Epidermal melanocyte (primary cell): ENCODE measurements around the gene SKP1.
"Not testable (repeated sequence)": the region's sequence is repeated elsewhere in the genome, so short reads cannot be mapped to it uniquely, and the experiment has no call there.

ENCODE experiments used
- DNase-seq: peaks from one replicate; pipeline ENCODE4 v3.0.0; 2011; ENCODE audit warnings: low spot score; ENCODE audit not compliant: insufficient read length

Gene SKP1

DNA sequence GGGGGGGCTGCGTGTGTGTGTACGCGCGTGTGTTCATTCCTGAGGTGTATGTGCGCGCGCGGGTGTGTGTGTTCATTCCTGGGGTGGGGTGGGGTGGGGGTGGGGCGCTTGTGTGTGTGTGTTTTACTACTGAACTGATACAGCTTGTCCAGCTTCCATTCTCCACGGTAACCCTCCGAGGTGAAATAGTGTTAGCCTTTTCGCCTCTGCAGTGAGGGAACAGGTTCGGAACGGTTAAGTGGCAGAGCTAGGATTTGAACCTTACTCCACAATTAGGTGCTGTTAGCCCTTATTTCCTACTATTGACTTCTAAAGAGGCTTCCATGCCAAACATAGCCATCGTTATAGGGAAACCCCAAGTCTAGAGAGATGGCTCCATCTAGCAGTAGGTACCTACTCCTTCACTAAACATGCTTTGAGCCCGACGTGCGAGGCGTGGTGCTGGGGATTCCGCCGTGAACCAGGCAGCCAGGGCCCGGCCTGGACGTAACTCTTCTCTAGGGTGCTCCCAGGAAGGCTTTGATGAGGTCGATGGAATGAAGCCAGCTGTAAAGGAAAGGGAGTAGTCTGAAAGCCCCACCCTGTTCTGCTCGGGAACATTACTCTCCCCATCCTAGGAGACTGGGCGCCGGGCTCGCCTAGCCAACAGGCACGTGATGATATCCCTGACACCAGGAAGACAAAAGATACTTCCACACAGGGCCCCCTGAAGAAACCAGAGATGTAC lies 782 bp upstream of the SKP1 start:
- DNase-seq, result no peak

DNA sequence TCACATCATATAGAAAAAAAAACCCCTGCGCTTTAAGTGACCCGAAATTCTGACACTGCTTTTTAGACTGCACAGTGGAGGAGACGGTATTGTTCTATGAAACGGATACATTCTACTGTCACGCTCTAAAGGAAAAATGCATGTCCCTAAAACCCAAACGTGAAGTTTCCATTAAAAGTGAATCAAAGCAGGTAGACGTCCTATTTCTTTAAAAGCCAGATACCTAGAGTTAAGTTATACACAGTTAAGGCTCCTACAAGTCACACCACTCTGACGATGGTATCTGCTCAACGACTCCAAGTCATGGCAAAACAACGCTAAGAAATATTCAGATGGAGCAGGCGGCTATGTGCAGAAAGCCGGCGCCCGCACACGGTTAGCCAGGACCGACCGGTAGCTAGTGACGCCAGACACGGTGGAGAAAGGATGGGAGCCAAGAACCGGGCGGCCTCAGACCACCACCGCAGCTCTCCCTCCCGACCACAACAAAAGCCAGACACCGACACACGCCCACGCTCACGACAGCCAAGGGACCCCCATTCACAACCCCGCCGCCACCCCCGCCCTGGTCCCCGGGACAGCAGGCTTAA lies 734 bp downstream of the SKP1 start:
- no peak for DNase-seq

DNA sequence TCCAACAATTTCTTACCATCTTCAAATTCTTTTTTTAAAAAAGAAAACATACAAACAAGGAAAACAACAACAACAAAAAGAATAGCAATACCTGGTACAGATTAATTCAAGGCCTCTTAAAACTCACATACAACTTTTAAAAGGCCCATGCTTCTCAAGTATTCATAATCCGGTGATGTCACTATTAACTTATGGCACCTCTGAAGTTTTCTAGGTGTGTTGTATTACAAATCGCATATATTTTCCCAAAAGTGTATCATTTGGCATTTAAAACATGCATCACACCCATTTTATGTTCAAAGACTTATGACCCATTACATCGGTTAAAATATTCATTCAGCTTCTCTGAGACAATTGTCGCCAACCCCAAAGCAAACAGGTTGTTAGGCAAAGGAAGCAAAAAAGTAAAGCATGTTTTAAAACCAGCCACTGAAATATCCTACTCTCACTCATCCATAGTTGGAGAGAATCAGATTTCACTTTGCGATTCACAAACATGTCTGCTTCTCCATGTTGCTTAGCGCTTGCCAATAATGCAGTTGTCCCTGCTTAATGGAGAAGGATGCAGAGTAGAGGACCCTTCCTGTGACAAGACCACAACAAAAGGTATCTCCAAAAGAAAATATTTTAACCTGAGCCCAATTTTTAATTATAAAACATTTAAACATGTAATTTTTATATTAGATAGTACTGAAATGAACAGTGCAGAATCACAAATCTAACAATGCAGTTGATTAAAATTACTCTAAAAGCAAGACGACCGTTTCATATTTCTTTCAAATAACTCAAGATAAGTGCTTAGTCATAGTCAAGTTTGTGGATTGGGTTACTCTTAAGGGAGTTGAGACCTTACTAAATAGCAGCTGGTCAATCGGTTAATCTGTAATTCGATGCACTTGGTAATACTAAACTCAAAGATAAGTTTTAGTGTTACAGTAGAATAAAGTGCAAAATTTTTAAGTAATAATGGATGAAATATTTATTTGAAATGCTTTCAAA lies 1.6 kb downstream of the SKP1 start:
- no peak for DNase-seq

DNA sequence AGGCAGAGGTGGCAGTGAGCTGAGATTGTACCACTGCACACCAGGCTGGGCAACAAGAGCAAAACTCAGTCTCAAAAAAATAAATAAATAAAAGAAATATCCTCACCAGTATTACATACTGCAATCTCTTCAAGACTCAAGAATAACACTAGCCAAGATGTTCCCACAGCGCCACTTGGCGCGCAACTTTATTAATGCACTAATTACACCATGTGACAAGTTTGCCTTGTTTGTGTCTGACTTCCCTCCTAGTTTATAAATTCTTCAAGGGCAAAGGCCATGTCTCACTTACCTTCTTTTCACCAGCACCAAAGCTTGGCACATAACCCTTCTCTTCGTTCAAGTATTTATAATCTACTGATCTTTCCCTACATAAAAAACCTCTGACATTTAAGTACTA lies 4.8 kb downstream of the SKP1 start:
- DNase-seq, result no peak

DNA sequence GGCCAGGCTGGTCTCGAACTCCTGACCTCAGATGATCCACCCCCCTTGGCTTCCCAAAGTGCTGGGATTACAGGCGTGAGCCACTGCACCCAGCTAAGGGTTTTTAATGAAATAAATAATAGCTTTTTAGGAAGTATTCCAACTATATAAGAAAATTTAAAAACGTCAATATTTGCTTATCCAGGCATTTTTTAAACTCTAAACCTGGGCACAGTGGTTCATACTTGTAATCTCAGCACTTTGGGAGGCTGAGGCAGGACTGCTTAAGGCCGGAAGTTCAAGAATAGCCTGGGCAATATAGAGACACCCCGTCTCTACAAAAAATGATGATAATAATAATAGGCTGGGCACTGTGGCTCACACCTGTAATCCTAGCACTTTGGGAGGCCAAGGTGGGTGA lies 14.2 kb downstream of the SKP1 start:
- DNase-seq, result no peak

DNA sequence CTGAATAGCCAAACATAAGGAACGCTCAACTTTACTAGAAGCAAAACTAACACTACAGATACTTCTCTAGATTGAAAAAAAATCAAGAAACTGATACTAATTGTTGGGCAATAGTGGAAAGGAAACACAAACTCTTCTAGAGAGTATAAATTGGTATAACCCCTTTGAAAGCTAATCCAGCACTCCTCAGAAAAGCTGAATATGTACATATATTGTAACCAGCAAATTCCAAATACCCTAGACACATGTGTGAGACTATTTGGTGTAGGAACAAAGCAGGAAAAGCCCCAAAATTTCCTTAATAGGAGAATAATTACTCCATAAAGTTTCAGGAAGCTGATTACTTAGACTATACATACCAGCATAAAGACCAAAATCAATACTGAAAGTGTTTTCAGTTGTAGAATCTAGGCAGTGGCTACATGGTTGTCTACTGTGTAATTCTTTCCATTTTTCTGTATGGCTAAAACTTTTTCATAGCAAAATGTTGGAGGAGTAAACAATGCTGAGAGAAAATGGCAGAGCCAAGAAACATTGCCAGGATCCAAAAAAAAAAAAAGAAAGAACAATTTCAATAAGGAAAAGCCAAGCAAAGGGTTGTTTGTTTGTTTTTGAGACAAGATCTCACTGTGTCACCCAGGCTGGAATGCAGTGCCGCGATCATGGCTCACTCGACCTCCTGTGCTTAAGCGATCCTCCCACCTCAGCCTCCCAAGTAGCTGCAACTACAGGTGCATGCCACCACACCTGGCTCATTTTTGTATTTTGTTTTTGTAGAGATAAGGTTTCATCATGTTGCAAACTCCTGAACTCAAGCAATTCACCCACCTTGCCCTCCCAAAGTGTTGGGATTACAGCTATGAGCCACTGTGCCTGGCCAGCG lies 15.0 kb downstream of the SKP1 start:
- DNase-seq, result no peak

DNA sequence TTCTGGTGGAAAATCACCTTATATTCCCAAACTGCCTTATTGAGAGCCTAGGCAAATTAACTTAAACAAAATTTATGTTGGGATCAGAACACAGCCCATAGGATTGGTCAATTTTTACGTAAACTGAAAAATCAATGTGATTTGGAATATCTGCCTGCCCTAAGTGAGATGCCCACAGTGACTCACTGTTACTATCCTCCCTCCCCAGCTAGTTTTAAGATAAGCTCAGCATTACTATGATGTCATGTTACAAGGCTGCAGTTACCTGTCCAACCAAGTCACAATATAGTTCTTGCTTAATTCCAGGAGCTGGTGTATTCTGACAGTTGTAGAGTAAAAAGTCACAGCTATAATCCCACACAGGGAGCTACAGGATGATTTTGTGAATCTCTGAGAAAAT lies 23.1 kb downstream of the SKP1 start:
- DNase-seq, result no peak

DNA sequence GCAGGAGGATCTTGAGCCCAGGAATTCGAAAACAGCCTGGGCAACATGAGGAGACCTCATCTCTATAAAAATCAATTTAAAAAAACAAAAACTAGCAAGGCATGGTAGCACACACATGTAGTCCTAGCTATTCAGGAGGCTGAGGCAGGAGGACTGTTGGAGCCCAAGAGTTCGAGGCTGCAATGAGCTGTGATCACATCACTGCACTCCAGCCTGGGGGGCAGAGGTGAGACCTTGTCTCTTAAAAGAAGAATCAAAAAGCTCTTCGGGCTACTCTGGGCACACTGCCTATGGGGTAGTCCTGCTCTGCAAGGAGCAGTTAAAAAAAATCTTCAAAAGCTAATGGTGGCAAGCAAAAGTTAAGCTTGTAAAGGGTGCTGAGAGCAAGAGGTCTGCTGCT lies 23.5 kb downstream of the SKP1 start:
- DNase-seq, result no peak

DNA sequence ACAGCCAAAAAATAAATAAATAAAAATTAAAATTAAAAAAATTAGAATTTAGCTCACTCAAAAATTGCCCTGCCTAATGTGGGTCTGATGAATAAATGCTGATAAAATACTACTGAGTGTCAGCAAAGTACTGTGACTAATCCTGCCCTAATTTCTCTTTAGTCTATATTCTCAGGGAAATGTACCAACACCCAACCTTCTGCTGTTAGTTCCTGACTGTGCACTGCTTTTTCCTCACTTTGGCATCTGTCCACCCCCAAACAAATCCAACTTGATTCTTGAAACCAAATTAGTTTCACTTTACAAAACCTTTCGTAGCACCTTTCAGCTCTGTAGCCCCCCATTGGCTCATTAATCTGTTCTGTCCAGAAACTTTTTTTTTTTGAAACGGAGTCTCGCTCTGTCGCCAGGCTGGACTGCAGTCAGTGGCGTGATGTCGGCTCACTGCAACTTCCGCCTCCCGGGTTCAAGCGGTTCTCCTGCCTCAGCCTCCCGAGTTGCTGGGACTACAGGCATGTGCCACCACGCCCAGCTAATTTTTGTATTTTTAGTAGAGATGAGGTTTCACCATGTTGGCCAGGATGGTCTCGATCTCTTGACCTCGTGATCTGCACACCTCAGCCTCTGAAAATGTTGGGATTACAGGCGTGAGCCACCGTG lies 24.4 kb downstream of the SKP1 start:
- DNase-seq, result not testable (repeated sequence)

DNA sequence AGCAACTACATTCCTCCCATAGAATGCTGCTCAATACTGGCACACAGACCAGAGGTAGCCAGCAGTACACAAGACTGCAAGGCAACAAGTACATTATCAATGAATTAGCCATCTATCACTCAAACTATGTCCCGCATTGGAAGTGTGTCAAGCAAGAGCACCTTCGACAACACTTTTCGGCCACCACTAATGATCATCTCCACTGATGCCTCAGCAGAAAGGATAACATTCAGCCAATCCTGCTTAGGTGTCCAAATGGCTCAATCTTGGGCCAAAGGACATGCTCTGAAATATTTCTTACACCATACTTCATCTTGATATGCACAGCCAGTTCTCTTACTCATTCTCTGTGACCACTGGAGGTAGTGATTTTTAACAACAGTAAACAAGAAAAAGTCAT lies 25.0 kb downstream of the SKP1 start:
- DNase-seq, result no peak

DNA sequence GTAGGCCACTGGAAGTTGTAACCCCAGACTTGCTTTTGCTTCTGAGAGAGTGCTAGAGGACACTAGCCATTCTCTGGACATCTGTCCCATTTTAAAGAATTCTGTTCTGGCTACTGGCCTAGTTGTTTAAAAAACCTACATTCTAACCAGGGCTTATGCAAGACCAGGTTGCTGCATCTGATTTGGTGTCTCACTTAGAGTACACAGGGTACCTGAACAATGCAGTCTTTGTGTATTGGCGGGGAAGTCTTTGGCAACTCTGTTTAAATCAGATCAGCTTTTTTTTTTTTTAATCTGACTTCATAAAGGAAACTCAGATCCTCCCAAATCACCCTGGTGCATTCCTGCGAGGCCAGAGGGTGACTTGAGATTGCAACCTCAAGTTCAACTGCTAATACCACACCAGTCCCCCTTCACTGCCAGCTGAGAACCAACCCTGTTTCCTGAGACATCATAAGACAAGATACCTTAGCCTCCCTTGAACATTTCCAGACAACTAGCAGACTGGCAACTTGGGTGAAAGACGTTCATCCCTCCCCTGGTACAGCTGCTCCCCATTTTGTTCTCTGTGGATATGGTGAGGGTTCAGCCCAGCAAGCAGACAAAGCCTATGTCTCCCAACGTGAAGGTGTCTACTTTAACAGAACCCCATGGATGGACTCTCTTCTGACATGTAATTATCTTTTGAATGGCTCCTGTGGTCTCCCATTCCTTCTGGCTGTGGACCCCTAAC lies 27.0 kb downstream of the SKP1 start:
- DNase-seq, result no peak

DNA sequence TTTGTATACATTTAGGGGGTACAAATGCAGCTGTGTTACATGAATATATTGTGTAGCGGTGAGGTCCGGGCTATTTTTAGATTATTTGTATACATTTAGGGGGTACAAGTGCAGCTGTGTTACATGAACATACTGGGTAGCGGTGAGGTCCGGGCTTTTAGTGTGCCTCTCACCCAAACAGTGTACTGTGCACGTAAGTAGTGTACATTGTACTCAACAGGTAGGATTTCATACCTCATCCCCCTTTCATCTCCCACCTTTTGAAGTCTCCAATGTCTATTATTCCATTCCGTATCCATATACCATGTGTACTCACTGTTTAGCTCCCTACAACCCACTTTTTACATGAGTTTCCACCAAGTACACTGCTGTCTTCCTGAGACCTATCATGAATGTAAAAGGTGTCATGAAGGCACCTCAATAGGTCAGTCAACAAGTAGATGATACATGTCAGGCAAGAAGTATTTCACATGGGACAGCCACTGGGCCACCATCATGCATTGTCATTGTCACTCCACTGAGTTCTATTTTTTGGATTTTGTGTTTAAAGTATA lies 27.7 kb downstream of the SKP1 start:
- no peak for DNase-seq

DNA sequence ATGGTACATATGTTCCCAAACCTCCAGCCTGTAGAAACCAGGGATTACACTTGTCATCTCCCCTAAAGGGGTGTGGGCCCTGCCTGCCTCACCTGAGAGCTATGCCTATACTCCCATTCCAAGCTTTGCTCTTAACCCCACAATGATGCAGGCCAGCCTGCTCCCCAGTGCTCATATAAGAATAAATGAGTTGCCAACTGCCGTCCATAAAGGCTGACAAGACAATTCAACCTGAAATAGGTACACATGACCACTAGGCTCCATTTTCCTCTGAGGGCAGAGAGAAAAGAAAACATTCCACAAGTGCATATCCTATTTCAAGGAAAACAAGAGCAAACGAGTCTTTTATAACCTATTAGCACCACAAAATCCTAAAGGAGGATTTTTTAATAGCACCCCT lies 28.4 kb downstream of the SKP1 start:
- DNase-seq, result no peak

DNA sequence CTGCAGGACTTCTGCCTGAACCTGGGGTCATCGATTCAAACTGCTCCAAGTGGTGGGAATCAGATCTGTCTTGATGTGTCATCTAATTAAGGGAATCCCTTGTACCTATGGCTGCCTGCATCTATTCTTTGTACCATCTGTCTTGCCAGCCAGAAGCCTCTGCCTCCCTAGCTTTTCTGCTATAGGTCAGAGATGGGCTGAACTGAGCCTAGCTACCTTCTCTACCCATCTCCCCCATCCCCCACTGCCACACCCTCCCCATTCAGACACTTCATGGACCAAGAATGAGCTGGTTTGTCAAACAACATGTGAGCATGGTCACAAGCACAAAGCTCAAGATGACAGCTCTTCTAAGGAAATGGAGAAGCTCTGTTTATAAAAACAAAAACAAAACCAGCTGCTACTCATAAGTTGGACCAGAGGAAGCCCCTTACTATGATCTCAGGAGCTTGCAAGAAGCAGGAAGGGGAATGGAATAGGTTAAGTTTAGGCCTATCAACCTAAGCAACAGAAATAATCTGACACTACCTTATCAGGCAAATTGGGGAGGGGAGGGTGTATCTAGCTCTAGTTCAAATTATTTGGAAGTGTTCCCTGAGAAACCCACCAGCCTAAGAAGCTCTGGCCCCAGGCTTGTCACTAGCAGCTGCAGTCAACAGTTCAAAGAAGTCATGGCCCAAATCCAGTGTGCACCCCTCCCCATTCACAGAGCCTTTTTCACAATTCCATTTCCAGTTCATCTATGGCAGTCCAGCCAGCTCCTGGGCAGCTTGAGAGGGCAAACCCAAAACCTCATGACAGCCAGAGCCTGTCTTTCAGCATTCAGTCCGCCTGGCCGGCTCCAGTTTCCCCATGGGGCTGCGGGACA lies 29.9 kb downstream of the SKP1 start:
- no peak for DNase-seq

DNA sequence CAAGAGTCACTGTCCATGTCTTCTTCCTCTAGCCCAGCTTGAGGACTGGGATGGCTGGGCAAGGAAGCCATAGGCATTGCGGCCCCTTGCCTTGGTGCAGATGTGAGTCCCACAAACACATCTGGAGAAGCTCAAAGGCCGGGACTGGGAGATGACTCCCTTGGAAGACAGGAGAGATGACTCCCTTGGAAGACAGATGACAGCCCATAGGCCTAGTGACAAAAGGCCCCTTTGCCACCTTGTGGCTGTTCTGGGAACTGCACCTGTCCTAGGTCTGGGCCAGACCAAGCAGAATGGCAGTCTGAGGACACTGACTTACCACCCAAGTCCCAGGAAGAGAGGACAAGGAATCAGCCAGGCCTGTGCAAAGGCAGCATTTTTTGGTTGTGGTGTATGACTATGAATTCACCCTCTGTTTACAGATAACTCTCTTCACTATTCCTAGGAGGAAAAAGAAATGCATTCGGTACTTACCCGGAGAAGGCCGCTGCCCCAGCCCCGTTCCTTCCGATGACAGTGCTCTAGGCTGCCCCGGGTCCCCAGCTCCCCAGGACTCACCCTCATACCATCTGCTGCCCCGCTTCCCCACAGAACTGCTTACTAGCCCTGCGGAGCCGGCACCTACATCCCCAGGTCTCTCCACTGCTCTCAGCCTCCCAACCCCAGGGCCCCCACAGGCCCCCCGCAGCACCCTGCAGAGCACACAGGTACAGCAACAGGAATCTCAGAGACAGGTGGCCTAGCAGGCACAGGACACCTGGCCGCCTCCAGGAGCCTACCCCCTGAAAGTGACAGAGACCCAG lies 30.8 kb downstream of the SKP1 start:
- no peak for DNase-seq

DNA sequence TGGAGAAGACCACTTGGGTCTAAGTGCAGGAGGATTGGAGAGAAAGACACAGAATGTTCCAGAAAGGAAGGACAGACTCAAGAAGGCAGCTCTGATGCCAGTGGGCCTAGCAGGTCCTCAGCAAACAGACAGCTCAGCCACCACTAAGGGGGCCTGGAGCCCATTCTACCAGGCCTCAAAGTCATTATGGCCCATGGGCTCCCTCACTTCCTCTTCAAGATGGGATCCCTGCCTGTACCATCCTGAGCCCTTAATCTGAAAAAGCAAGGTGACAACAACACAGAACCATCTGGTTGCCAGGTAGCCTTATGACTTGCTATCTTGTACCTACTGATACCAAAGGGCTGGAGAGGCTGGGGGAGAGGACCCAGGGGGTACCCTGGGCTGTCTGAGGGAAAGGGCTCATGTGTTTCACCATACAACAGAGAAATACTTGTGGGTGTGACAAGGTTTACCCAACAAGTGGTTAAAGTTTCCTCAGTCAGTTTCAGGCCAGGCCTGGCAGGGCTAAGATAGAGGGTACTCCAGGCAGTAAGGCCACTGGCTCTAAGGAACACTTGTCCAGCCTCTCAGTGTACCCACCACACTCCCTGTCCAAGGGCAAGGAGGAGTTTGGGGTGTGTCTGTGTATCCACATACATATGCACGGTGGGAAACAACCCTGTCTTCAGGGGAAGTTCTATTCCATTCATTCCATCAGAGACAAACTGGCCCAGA lies 31.6 kb downstream of the SKP1 start:
- no peak for DNase-seq
